AG08395 (cell line): ENCODE measurements around the gene ZBED4.

ENCODE experiments used
- DNase-seq: peaks from one replicate; pipeline ENCODE4 v3.0.0; 2012; ENCODE audit warnings: mixed read lengths, low spot score

The ZBED4 gene

GRCh38 chr22:49904040-49904369, 50.4 kb downstream of the ZBED4 start:
- DNase-seq: no peak

GRCh38 chr22:49905465-49905864, 51.8 kb downstream of the ZBED4 start:
- no peak for DNase-seq

GRCh38 chr22:49906071-49906798, 52.6 kb downstream of the ZBED4 start:
- DNase-seq: no peak

GRCh38 chr22:49906799-49907290, 53.2 kb downstream of the ZBED4 start:
- no peak for DNase-seq

- no peak for DNase-seq
Measured at GRCh38 chr22:49907807-49908206, 54.2 kb downstream of the ZBED4 start.

- DNase-seq: no peak
Measured at GRCh38 chr22:49909476-49910205, 56.0 kb downstream of the ZBED4 start.

GRCh38 chr22:49910229-49911155, 56.8 kb downstream of the ZBED4 start:
- DNase-seq: no peak

GRCh38 chr22:49911881-49912625, 58.4 kb downstream of the ZBED4 start:
- DNase-seq: no peak

GRCh38 chr22:49913026-49913425, 59.4 kb downstream of the ZBED4 start:
- DNase-seq: no peak

- DNase-seq: no peak
Measured at GRCh38 chr22:49913446-49913845, 59.8 kb downstream of the ZBED4 start.

GRCh38 chr22:49914256-49914655, 60.6 kb downstream of the ZBED4 start:
- DNase-seq: no peak

- no peak for DNase-seq
Measured at GRCh38 chr22:49915610-49916009, 62.0 kb downstream of the ZBED4 start.

- DNase-seq: no peak
Measured at GRCh38 chr22:49916831-49917230, 63.2 kb downstream of the ZBED4 start.

- DNase-seq: peak; percentile 100
Measured at GRCh38 chr22:49917974-49918910, 64.6 kb downstream of the ZBED4 start, which contains the start of the genes ALG12 and CRELD2. TSS of gene ALG12 (minus strand) at chr22:49918438. CDS start at chr22:49913765, 4,673 bp downstream. TSS of gene CRELD2 (plus strand) at chr22:49918634. CDS start at chr22:49918770, 136 bp downstream.

- DNase-seq: no peak
Measured at GRCh38 chr22:49918911-49919881, 65.6 kb downstream of the ZBED4 start.

GRCh38 chr22:49920859-49921258, 67.2 kb downstream of the ZBED4 start:
- no peak for DNase-seq

- no peak for DNase-seq
Measured at GRCh38 chr22:49921508-49922278, 68.0 kb downstream of the ZBED4 start.

- no peak for DNase-seq
Measured at GRCh38 chr22:49922484-49922883, 68.8 kb downstream of the ZBED4 start.
